KOPT-K1 (cell line): Measurements from ENCODE around the gene PKD1.
"Not testable (repeated sequence)": the region's sequence is repeated elsewhere in the genome, so short reads cannot be mapped to it uniquely, and the experiment has no call there.

Experiments used
- H3K27ac ChIP-seq: fragments of 200-600 bp; sonication (generic); 2 replicates; pipeline ENCODE4 v1.5.1; 2016; ENCODE audit warnings: antibody characterized with exemption, mild to moderate bottlenecking, low read depth, low read length; ENCODE audit not compliant: poor library complexity, severe bottlenecking
- H3K36me3 ChIP-seq: fragments of 200-600 bp; sonication (generic); 2 replicates; pipeline ENCODE4 v1.5.1; 2017; ENCODE audit warnings: antibody characterized with exemption, mild to moderate bottlenecking, low read length, moderate library complexity; ENCODE audit not compliant: insufficient read depth
- H3K9me3 ChIP-seq: fragments of 200-600 bp; sonication (generic); 2 replicates; pipeline ENCODE4 v1.5.1; 2017; ENCODE audit warnings: antibody characterized with exemption, low read length, mild to moderate bottlenecking; ENCODE audit not compliant: insufficient read depth, poor library complexity, severe bottlenecking

PKD1 gene

GRCh38 chr16:2101581-2101980 lies 34.1 kb downstream of the PKD1 start:
- H3K36me3 ChIP-seq: peaks cover 33% of the 10 kb centered on the region; the same call in 1 of the 2 replicates
- H3K27ac ChIP-seq, H3K9me3 ChIP-seq: not testable (repeated sequence)

GRCh38 chr16:2097689-2098088 lies 38.0 kb downstream of the PKD1 start:
- peaks cover 51% of the 10 kb centered on the region; the same call in 1 of the 2 replicates for H3K36me3 ChIP-seq
- not testable (repeated sequence) for H3K9me3 ChIP-seq, H3K27ac ChIP-seq

- Histone ChIP-seq H3K36me3 (peaks cover 50% of the 10 kb centered on the region; the same call in 1 of the 2 replicates), H3K27ac (no peak overlapping the region), H3K9me3 (no peaks in the 10 kb centered on the region)
Observed at GRCh38 chr16:2096853-2097595, 38.7 kb downstream of the PKD1 start.

GRCh38 chr16:2095918-2096582 lies 39.6 kb downstream of the PKD1 start:
- H3K36me3 ChIP-seq: peaks cover 57% of the 10 kb centered on the region; the same call in 1 of the 2 replicates
- no peak overlapping the region for H3K27ac ChIP-seq
- H3K9me3 ChIP-seq: no peaks in the 10 kb centered on the region

GRCh38 chr16:2095315-2095853 lies 40.3 kb downstream of the PKD1 start:
- H3K9me3 ChIP-seq: no peaks in the 10 kb centered on the region
- no peak overlapping the region for H3K27ac ChIP-seq
- H3K36me3 ChIP-seq: peaks cover 62% of the 10 kb centered on the region

GRCh38 chr16:2093793-2094192 lies 41.9 kb downstream of the PKD1 start:
- H3K9me3 ChIP-seq: no peaks in the 10 kb centered on the region
- peaks cover 63% of the 10 kb centered on the region for H3K36me3 ChIP-seq
- H3K27ac ChIP-seq: no peak overlapping the region

GRCh38 chr16:2092866-2093265 lies 42.8 kb downstream of the PKD1 start:
- Histone ChIP-seq H3K9me3 (no peaks in the 10 kb centered on the region), H3K36me3 (peaks cover 73% of the 10 kb centered on the region), H3K27ac (no peak overlapping the region)

GRCh38 chr16:2092256-2092620 lies 43.5 kb downstream of the PKD1 start:
- no peaks in the 10 kb centered on the region for H3K9me3 ChIP-seq
- H3K27ac ChIP-seq: no peak overlapping the region
- peaks cover 78% of the 10 kb centered on the region for H3K36me3 ChIP-seq

GRCh38 chr16:2091547-2092255 lies 44.0 kb downstream of the PKD1 start:
- Histone ChIP-seq H3K36me3 (peaks cover 78% of the 10 kb centered on the region), H3K27ac (no peak overlapping the region), H3K9me3 (no peaks in the 10 kb centered on the region)

- Histone ChIP-seq H3K36me3 (peaks cover 76% of the 10 kb centered on the region), H3K9me3 (no peaks in the 10 kb centered on the region), H3K27ac (no peak overlapping the region)
Observed at GRCh38 chr16:2090777-2091546, 44.7 kb downstream of the PKD1 start.

- peaks cover 75% of the 10 kb centered on the region for H3K36me3 ChIP-seq
- H3K9me3 ChIP-seq: no peaks in the 10 kb centered on the region
- no peak overlapping the region for H3K27ac ChIP-seq
Observed at GRCh38 chr16:2090481-2090776, 45.3 kb downstream of the PKD1 start.

- Histone ChIP-seq H3K27ac (no peak overlapping the region), H3K36me3 (peaks cover 79% of the 10 kb centered on the region), H3K9me3 (no peaks in the 10 kb centered on the region)
Observed at GRCh38 chr16:2089706-2090480, 45.8 kb downstream of the PKD1 start.

- Histone ChIP-seq H3K9me3 (no peaks in the 10 kb centered on the region), H3K27ac (no peak overlapping the region), H3K36me3 (peaks cover 80% of the 10 kb centered on the region)
Observed at GRCh38 chr16:2088759-2089358, 46.8 kb downstream of the PKD1 start.
